Central memory CD8-positive, alpha-beta T cell (primary cell): ENCODE measurements around the gene MEAF6.
A peak's percentile ranks its signal among the peaks of the same experiment; 100 is the strongest.

Source experiments
- ATAC-seq: fragments of 150-1000 bp; cut with Tn5 transposase; replicated peaks from 2 replicates; pipeline ENCODE4 v1.10.0; 2022; ENCODE audit warnings: mild to moderate bottlenecking, moderate FRiP score, moderate number of reproducible peaks; ENCODE audit not compliant: poor library complexity, severe bottlenecking; ENCODE audit errors: extremely low read depth
- DNase-seq, 2 donors: peaks; one replicate each; pipeline ENCODE4 v3.0.0; 2021; ENCODE audit warnings: low spot score in 2 of 2
- H3K27ac Mint-ChIP-seq: one replicate; pipeline ENCODE4 v1.8.0; 2022; ENCODE audit warnings: low read depth, mild to moderate bottlenecking, moderate library complexity, mixed read lengths
- H3K27me3 Mint-ChIP-seq: one replicate; pipeline ENCODE4 v1.8.0; 2022; ENCODE audit warnings: mixed read lengths
- H3K36me3 Mint-ChIP-seq: one replicate; pipeline ENCODE4 v1.8.0; 2022; ENCODE audit warnings: mild to moderate bottlenecking, moderate library complexity, mixed read lengths; ENCODE audit not compliant: insufficient read depth
- H3K4me1 Mint-ChIP-seq: one replicate; pipeline ENCODE4 v1.8.0; 2022; ENCODE audit warnings: mixed read lengths
- H3K4me3 Mint-ChIP-seq: one replicate; pipeline ENCODE4 v1.8.0; 2022; ENCODE audit warnings: mild to moderate bottlenecking, moderate library complexity, mixed read lengths
- H3K9me3 Mint-ChIP-seq: one replicate; pipeline ENCODE4 v1.8.0; 2022; ENCODE audit warnings: mixed read lengths

The MEAF6 gene

GRCh38 chr1:37487619-37487984, 27.0 kb downstream of the MEAF6 start:
- H3K4me3 Mint-ChIP-seq = no peak overlapping the region
- no peak for DNase-seq
- peaks cover 21% of the 10 kb centered on the region for H3K4me1 Mint-ChIP-seq
- no peak for ATAC-seq
- H3K36me3 Mint-ChIP-seq = peaks cover 42% of the 10 kb centered on the region
- H3K27ac Mint-ChIP-seq = peak overlapping the region; percentile 51
- no peaks in the 10 kb centered on the region for H3K27me3 Mint-ChIP-seq
- no peaks in the 10 kb centered on the region for H3K9me3 Mint-ChIP-seq

DNA sequence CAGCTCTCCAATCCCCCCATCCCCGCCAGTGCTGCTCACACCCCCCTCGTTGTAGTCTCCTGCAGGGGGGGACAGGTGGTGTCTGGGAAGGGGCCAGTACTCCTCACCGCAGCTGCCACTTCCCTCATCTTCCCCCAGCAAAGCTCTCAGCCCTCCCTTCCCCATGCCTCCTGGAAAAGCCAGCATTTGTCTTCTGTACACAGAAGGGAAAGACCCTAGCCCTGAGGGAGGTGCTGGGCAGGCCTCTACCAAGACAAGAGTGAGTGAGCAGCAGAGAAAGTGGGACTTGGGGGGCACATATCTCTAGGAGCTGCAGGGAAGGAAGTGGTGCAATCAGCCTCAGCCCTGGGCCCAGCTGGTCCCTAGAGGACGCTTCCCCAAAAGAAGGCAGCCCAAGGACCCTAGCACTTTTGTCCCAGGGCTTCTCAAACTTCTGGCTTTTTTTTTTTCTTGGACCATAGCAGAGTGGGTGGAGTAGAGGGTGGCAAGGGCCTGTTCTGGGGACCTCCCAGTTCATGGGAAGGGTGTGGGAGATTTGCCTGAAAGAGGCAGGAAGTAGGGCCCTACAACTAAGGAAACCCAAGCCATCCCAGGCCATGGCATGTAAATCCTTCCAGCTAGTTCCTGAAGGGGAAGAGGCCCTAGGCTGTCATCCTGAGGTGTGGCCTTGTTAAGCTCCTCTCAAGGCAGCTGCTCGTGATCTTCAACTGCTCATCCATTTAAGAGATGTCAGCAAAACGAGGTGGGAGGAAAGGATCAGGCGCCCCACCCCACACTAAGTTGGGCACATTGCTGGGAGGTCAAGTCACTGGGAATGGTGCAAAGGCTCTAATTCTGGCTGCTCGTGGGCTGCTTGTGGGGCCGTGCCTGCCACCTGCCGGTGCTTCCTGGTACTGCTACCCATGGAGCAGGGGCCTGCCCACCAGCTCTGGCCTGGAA, 27.6 kb downstream of the MEAF6 start:
- DNase-seq = peak; percentile 60 to 81
- H3K4me1 Mint-ChIP-seq = peaks cover 28% of the 10 kb centered on the region
- no peaks in the 10 kb centered on the region for H3K27me3 Mint-ChIP-seq
- peak; percentile 40 for ATAC-seq
- peak overlapping the region; percentile 51 for H3K27ac Mint-ChIP-seq
- no peaks in the 10 kb centered on the region for H3K9me3 Mint-ChIP-seq
- H3K36me3 Mint-ChIP-seq = peaks cover 43% of the 10 kb centered on the region
- H3K4me3 Mint-ChIP-seq = no peak overlapping the region

- no peaks in the 10 kb centered on the region for H3K27me3 Mint-ChIP-seq
- peaks cover 36% of the 10 kb centered on the region for H3K4me1 Mint-ChIP-seq
- H3K36me3 Mint-ChIP-seq = peaks cover 47% of the 10 kb centered on the region
- H3K9me3 Mint-ChIP-seq = no peaks in the 10 kb centered on the region
- no peak for DNase-seq
- peak overlapping the region; percentile 51 for H3K27ac Mint-ChIP-seq
- no peak overlapping the region for H3K4me3 Mint-ChIP-seq
- ATAC-seq = no peak
Observed at GRCh38 chr1:37485902-37486679, 28.5 kb downstream of the MEAF6 start.

GRCh38 chr1:37484325-37485051, 30.1 kb downstream of the MEAF6 start:
- H3K36me3 Mint-ChIP-seq = peaks cover 50% of the 10 kb centered on the region
- no peaks in the 10 kb centered on the region for H3K9me3 Mint-ChIP-seq
- peaks cover 40% of the 10 kb centered on the region for H3K4me1 Mint-ChIP-seq
- peak overlapping the region; percentile 36 for H3K4me3 Mint-ChIP-seq
- no peaks in the 10 kb centered on the region for H3K27me3 Mint-ChIP-seq
- ATAC-seq (no peak), DNase-seq (no peak)
- peak overlapping the region; percentile 68 for H3K27ac Mint-ChIP-seq

GRCh38 chr1:37483785-37484184, 30.8 kb downstream of the MEAF6 start:
- Mint-ChIP-seq H3K27ac (peak overlapping the region; percentile 68), H3K4me1 (peaks cover 47% of the 10 kb centered on the region), H3K4me3 (peak overlapping the region; percentile 36), H3K36me3 (peaks cover 55% of the 10 kb centered on the region), H3K9me3 (no peaks in the 10 kb centered on the region), H3K27me3 (no peaks in the 10 kb centered on the region)
- no peak for ATAC-seq
- no peak for DNase-seq

DNA sequence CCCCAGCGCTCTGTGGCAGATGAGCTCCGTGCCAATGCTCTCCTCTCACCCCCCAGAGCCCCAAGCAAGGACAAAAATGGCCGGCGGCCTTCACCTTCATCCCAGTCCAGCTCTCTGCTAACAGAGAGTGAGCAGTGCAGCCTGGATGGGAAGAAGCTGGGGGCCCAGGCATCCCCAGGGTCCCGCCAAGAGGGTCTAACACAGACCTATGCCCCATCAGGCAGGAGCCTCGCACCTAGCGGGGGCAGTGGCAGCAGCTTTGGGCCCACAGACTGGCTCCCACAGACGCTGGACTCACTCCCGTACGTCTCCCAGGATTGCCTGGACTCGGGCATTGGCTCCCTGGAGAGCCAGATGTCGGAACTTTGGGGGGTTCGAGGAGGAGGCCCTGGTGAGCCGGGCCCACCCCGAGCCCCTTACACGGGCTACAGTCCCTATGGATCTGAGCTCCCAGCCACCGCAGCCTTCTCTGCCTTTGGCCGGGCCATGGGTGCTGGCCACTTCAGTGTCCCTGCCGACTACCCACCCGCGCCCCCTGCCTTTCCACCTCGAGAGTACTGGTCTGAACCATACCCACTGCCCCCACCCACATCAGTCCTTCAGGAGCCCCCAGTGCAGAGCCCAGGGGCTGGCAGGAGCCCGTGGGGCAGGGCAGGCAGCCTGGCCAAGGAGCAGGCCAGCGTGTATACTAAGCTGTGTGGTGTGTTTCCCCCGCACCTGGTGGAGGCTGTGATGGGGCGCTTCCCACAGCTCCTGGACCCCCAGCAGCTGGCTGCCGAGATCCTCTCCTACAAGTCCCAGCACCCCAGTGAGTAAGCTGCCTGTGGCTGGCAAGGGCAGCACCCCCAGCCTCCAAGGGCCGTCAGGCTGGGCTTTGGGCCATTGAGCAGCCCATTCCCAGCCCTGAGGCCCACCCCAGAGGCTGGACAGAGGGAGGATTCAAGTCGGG, 31.5 kb downstream of the MEAF6 start:
- Mint-ChIP-seq H3K36me3 (peaks cover 59% of the 10 kb centered on the region), H3K4me3 (peak overlapping the region; percentile 61), H3K27me3 (no peaks in the 10 kb centered on the region), H3K4me1 (peaks cover 54% of the 10 kb centered on the region), H3K27ac (peak overlapping the region; percentile 86), H3K9me3 (no peaks in the 10 kb centered on the region)
- no peak for ATAC-seq
- no peak for DNase-seq

- H3K27me3 Mint-ChIP-seq = no peaks in the 10 kb centered on the region
Observed at GRCh38 chr1:37482004-37482785, 32.4 kb downstream of the MEAF6 start.

GRCh38 chr1:37481289-37482003, 33.1 kb downstream of the MEAF6 start:
- ATAC-seq (no peak), DNase-seq (no peak)
- Mint-ChIP-seq H3K9me3 (no peaks in the 10 kb centered on the region), H3K27me3 (no peaks in the 10 kb centered on the region), H3K36me3 (peaks cover 75% of the 10 kb centered on the region), H3K4me1 (peaks cover 56% of the 10 kb centered on the region), H3K4me3 (peak overlapping the region; percentile 96), H3K27ac (peak overlapping the region; percentile 86)

More at GRCh38 chr1:37482004-37482785, 32.4 kb downstream of the MEAF6 start:
- Mint-ChIP-seq H3K4me3 (peak overlapping the region; percentile 96), H3K36me3 (peaks cover 68% of the 10 kb centered on the region), H3K4me1 (peaks cover 58% of the 10 kb centered on the region), H3K9me3 (no peaks in the 10 kb centered on the region), H3K27ac (peak overlapping the region; percentile 86)
- DNase-seq = no peak
- ATAC-seq = no peak

DNA sequence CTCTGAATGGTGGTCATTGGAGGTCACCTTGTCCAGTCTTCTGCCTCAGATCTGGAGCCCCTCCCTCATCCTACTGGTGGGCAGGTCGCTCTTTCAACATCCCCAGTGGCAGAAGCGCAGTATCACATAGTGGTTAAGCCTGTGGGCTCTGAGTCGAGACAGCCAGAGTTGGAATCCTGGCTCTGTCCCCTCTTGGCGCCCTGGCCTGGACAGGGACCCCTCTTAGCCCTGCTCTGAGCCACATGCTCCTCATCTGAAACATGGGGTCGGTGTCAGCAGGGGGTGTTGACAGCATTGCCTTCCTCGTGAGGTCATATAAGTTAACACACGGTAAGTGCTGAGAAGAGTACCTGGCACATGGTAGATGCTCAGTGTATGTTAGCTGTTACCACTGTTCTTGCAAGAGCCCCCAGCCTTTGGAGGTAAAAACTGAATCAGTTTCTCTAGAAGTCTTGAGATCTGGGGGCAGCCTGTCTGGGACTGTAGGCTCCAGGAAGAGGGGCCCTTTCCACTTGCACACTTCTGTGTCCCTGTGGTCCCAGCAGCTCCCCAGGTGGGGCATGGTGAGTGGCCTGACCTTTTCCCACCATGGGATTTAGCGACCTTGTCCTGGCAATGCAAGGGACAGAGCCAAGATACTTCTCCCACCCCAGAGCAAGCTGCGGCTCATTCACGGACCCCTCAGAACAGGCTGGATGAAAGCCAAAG, 33.8 kb downstream of the MEAF6 start:
- H3K27me3 Mint-ChIP-seq = no peaks in the 10 kb centered on the region
- peaks cover 61% of the 10 kb centered on the region for H3K4me1 Mint-ChIP-seq
- DNase-seq (no peak), ATAC-seq (no peak)
- H3K27ac Mint-ChIP-seq = peak overlapping the region; percentile 99
- peak overlapping the region; percentile 96 for H3K4me3 Mint-ChIP-seq
- H3K36me3 Mint-ChIP-seq = peaks cover 82% of the 10 kb centered on the region
- no peaks in the 10 kb centered on the region for H3K9me3 Mint-ChIP-seq

DNA sequence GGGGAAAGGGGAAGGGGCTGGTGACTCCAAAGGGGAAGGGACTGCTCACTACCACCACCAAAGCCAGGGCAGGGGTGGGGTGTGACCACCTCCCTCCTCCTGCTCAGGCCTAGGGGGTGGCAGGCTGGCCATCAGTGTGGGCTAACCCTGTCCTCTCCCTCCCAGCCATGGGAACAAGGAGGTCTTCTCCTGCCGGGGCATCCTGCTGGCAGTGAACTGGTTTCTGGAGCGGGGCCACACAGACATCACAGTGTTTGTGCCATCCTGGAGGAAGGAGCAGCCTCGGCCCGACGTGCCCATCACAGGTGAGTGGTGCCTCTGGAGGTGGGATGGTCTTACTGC, 34.5 kb downstream of the MEAF6 start:
- Mint-ChIP-seq H3K27me3 (no peaks in the 10 kb centered on the region), H3K4me3 (peak overlapping the region; percentile 96), H3K9me3 (no peaks in the 10 kb centered on the region), H3K27ac (peak overlapping the region; percentile 99), H3K36me3 (peaks cover 88% of the 10 kb centered on the region), H3K4me1 (peaks cover 65% of the 10 kb centered on the region)
- ATAC-seq (no peak), DNase-seq (no peak)
